Ovary (tissue), 9 donors: ENCODE measurements around the gene PLCL1. TPM values are rescaled to one million over a fixed set of nuclear protein-coding genes. Genes with fewer than 3 reads are reported as not detected.

Experiments used
- DNase-seq, 5 donors: peaks; one replicate each; pipeline ENCODE4 v3.0.0-alpha.2; 2019 to 2020
- H3K27ac ChIP-seq, 2 donors: fragments of 200-600 bp; one replicate each; pipeline versions ENCODE4 v1.5.1 to v1.8.0; 2019 to 2022
- H3K27me3 ChIP-seq: fragments of 200-600 bp; one replicate; pipeline ENCODE4 v1.8.0; 2022
- H3K36me3 ChIP-seq: fragments of 200-600 bp; sonication (generic); one replicate; pipeline ENCODE4 v1.5.1; 2019
- H3K4me1 ChIP-seq: one replicate; pipeline ENCODE4 v1.8.1; 2013; ENCODE audit warnings: mild to moderate bottlenecking, moderate library complexity; ENCODE audit not compliant: insufficient read depth
- H3K4me3 ChIP-seq: fragments of 200-600 bp; sonication (generic); one replicate; pipeline ENCODE4 v1.5.1; 2017
- H3K9me3 ChIP-seq, 2 donors: fragments of 200-600 bp in 1 of 2; sonication (generic) in 1 of 2; one replicate each; pipeline versions ENCODE4 v1.5.1 to v1.8.1; 2013 to 2019; ENCODE audit warnings: mild to moderate bottlenecking in 1 of 2, moderate library complexity in 1 of 2
- EP300 ChIP-seq: sonication (generic); formaldehyde crosslinking; IDR thresholded peaks from one replicate; pipeline ENCODE4 v1.6.1; 2017; ENCODE audit warnings: antibody characterized with exemption
- POLR2A ChIP-seq: fragments of 450-650 bp; IDR thresholded peaks from one replicate; pipeline ENCODE4 v1.6.1; 2017; ENCODE audit warnings: antibody characterized with exemption, mild to moderate bottlenecking, moderate library complexity
- WGBS, 3 donors: extraction: QIAGEN DNeasy Blood & Tissue Kit in 1 of 3; methylation state at CpG; one replicate each; pipeline versions ENCODE4 v1.1.5 to v1.1.7; 2013 to 2017; 5-methylcytosine and 5-hydroxymethylcytosine counted together
- intact Hi-C, 4 donors: fragments of 100-400 bp; cut with DNase I; formaldehyde crosslinking; loops; one replicate each; pipeline versions ENCODE4 v1.11.0 to v1.15.1; 2022 to 2023
- polyA plus RNA-seq, 2 donors: library from polyadenylated mRNA; stranded (reverse); fragments of 200-250 nt in 1 of 2; fragments of 350-450 nt in 1 of 2; fragmentation: Illumina TruSeq in 1 of 2; extraction: RNeasy Lipid Tissue Mini Kit (QIAGEN cat#74804) in 1 of 2; gene quantifications; one replicate each; pipeline ENCODE4 v1.2.3, GENCODE V29; 2013 to 2014
- total RNA-seq, 7 donors: library from RNA; depleted of rRNA in 2 of 7; stranded (reverse); fragments of >200 nt in 2 of 7; fragmentation: NEBNext Ultra II Directional in 3 of 7; extraction: Animal tissue kit (Norgen Biotek cat#: 25700) in 3 of 7; gene quantifications; one replicate each; pipeline versions ENCODE4 v1.1.0 to v1.2.4, GENCODE V29; 2016 to 2023
- TF ChIP-seq, protein P1 (sequence below), 3 donors: fragments of 450-650 bp in 2 of 3; fragments of 200-600 bp in 1 of 3; IDR thresholded peaks; one replicate each; pipeline versions ENCODE4 v1.5.1 to v1.8.0; 2016 to 2022; ENCODE audit warnings: antibody characterized with exemption in 3 of 3, mild to moderate bottlenecking in 1 of 3
- donor health status: DM: no; HTN: no; CAD: no; lungs with moderate emphysema.
- donor health status: DM: no; HTN: no; CAD: no.
- donor health status: Bipolar disorder and iron deficiency.
- donor health status: DM: yes; HTN: yes; CAD: no.
- donor health status: DM: no; HTN: no; CAD: no.
- donor health status: DM: yes; HTN: yes; CAD: no.

Gene PLCL1
- total and polyA plus RNA-seq, 9 donors: 8.4 to 17.9 (median 11.1) TPM

DNA sequence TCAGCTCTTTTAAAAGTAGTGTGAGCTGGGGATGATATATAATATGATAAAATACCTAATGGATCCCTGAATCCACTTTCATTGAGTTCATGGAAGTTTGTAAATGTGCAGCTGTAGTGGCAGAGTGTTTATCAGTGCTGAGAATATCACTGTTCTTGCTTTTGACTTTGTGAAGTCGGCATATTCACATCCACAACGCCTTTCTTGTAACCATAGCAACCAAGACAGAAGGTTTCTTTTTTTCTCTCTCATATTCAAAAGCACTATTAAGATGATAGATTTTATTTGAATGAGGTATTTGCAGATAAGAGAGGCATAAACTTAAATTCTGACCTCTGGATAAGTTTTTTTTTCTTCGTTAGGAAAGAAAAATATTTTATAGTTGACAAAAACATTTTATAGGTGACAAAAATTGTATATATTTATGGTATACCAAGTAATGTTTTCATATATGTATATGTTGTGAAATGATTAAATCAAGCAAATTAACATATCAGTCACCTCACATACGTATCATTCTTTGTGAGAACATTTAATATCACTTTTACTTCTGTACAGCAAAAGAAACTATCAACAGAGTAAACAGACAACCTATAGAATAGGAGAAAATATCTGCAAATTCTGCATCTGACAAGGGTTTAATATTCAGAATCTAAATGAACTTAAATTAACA is 130.0 kb downstream of the PLCL1 start:
- no peak overlapping the region for H3K4me3 ChIP-seq
- no peaks in the 10 kb centered on the region for H3K36me3 ChIP-seq
- intact Hi-C loops: no loop called here
- WGBS, 3 donors: 44 to 52% (median 52%) methylated on average over 4 of the region's 4 CpGs
- no peaks in the 10 kb centered on the region for H3K27me3 ChIP-seq
- no peaks in the 10 kb centered on the region for H3K4me1 ChIP-seq
- no peak overlapping the region for H3K27ac ChIP-seq
- H3K9me3 ChIP-seq: no peaks in the 10 kb centered on the region
- no peak for DNase-seq
- TF ChIP-seq POLR2A: no peak
- no peak for TF ChIP-seq EP300
- TF ChIP-seq, protein P1, sequence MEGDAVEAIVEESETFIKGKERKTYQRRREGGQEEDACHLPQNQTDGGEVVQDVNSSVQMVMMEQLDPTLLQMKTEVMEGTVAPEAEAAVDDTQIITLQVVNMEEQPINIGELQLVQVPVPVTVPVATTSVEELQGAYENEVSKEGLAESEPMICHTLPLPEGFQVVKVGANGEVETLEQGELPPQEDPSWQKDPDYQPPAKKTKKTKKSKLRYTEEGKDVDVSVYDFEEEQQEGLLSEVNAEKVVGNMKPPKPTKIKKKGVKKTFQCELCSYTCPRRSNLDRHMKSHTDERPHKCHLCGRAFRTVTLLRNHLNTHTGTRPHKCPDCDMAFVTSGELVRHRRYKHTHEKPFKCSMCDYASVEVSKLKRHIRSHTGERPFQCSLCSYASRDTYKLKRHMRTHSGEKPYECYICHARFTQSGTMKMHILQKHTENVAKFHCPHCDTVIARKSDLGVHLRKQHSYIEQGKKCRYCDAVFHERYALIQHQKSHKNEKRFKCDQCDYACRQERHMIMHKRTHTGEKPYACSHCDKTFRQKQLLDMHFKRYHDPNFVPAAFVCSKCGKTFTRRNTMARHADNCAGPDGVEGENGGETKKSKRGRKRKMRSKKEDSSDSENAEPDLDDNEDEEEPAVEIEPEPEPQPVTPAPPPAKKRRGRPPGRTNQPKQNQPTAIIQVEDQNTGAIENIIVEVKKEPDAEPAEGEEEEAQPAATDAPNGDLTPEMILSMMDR (IDR thresholded peaks at IDR 0.05): no peak

- no peaks in the 10 kb centered on the region for H3K4me1 ChIP-seq
- intact Hi-C loops: no loop called here
- 90 to 95% (median 93%) methylated on average over 4 of the region's 4 CpGs for WGBS, 3 donors
Observed at GRCh38 chr2:197934934-197935289, 130.5 kb downstream of the PLCL1 start.

GRCh38 chr2:197937814-197938213 is 133.4 kb downstream of the PLCL1 start:
- intact Hi-C loops: no loop called here
- Histone ChIP-seq H3K4me1 (no peaks in the 10 kb centered on the region), H3K36me3 (no peaks in the 10 kb centered on the region), H3K27ac (no peak overlapping the region), H3K9me3 (no peaks in the 10 kb centered on the region), H3K4me3 (no peak overlapping the region), H3K27me3 (no peaks in the 10 kb centered on the region)
- WGBS, 3 donors: 76 to 95% (median 89%) methylated on average over 1 of the region's 1 CpG
- TF ChIP-seq POLR2A: no peak
- no peak for TF ChIP-seq EP300
- TF ChIP-seq, protein P1 (IDR thresholded peaks at IDR 0.05): no peak
- no peak for DNase-seq

More at GRCh38 chr2:197934934-197935289, 130.5 kb downstream of the PLCL1 start:
- Histone ChIP-seq H3K4me3 (no peak overlapping the region), H3K27ac (no peak overlapping the region), H3K27me3 (no peaks in the 10 kb centered on the region), H3K9me3 (no peaks in the 10 kb centered on the region), H3K36me3 (no peaks in the 10 kb centered on the region)
- TF ChIP-seq EP300: no peak
- TF ChIP-seq, protein P1 (IDR thresholded peaks at IDR 0.05): no peak
- TF ChIP-seq POLR2A: no peak
- DNase-seq: no peak

GRCh38 chr2:197938555-197938954 is 134.2 kb downstream of the PLCL1 start:
- no peaks in the 10 kb centered on the region for H3K27me3 ChIP-seq
- DNase-seq: no peak
- H3K9me3 ChIP-seq: no peaks in the 10 kb centered on the region
- no peaks in the 10 kb centered on the region for H3K36me3 ChIP-seq
- TF ChIP-seq, protein P1 (IDR thresholded peaks at IDR 0.05): no peak
- TF ChIP-seq EP300 (no peak), POLR2A (no peak)
- H3K27ac ChIP-seq: no peak overlapping the region
- intact Hi-C loops: no loop called here
- H3K4me1 ChIP-seq: no peaks in the 10 kb centered on the region
- WGBS, 3 donors: 89 to 96% (median 92%) methylated on average over 1 of the region's 1 CpG
- H3K4me3 ChIP-seq: no peak overlapping the region
